Naive thymus-derived CD8-positive, alpha-beta T cell (primary cell): ENCODE measurements around the gene BMP7. TPM values are rescaled to one million over a fixed set of nuclear protein-coding genes. Genes with fewer than 3 reads are reported as not detected.
"Not testable (repeated sequence)": the region's sequence is repeated elsewhere in the genome, so short reads cannot be mapped to it uniquely, and the experiment has no call there.

ENCODE experiments used
- ATAC-seq, 2 donors: fragments of 150-1000 bp; cut with Tn5 transposase in 1 of 2; sonication (Bioruptor Pico), chemical (Tn5 transposase) in 1 of 2; 1 replicate in 1 of 2; 2 replicates in 1 of 2; pipeline ENCODE4 v1.10.0; 2021; ENCODE audit warnings: mild to moderate bottlenecking in 2 of 2, moderate library complexity in 2 of 2
- POLR2A ChIA-PET: fragments of 350-600 bp; sonication (Branson Sonifier 250); formaldehyde crosslinking; loops from one replicate; lab custom pipeline; 2021; ENCODE audit warnings: antibody characterized with exemption; lab: Charles Lee
- DNase-seq, 10 donors: peaks; one replicate each; pipeline versions ENCODE4 v3.0.0 to v3.0.0-alpha.2; 2020 to 2022
- H3K27ac Mint-ChIP-seq, 10 donors: one replicate each; pipeline ENCODE4 v1.8.0; 2020 to 2022; ENCODE audit warnings: mild to moderate bottlenecking in 10 of 10, mixed read lengths in 10 of 10, moderate library complexity in 4 of 10, inconsistent platforms in 1 of 10
- H3K27me3 Mint-ChIP-seq, 5 donors: one replicate each; pipeline ENCODE4 v1.8.0; 2021 to 2022; ENCODE audit warnings: mixed read lengths in 5 of 5
- H3K36me3 Mint-ChIP-seq, 3 donors: one replicate each; pipeline ENCODE4 v1.8.0; 2020 to 2022; ENCODE audit warnings: mixed read lengths in 3 of 3, mild to moderate bottlenecking in 2 of 3, inconsistent platforms in 1 of 3
- H3K4me1 Mint-ChIP-seq, 4 donors: one replicate each; pipeline ENCODE4 v1.8.0; 2021 to 2022; ENCODE audit warnings: mixed read lengths in 4 of 4
- H3K4me3 Mint-ChIP-seq, 10 donors: one replicate each; pipeline ENCODE4 v1.8.0; 2020 to 2022; ENCODE audit warnings: mild to moderate bottlenecking in 10 of 10, mixed read lengths in 10 of 10, moderate library complexity in 6 of 10, inconsistent platforms in 1 of 10
- H3K9me3 Mint-ChIP-seq, 9 donors: one replicate each; pipeline ENCODE4 v1.8.0; 2020 to 2022; ENCODE audit warnings: mixed read lengths in 9 of 9, mild to moderate bottlenecking in 3 of 9, inconsistent platforms in 1 of 9, moderate library complexity in 1 of 9
- polyA plus RNA-seq, 3 donors: library from polyadenylated mRNA; unstranded; fragments of 300-500 nt; fragmentation: Illumina TruSeq; gene quantifications; one replicate each; pipeline ENCODE4 v1.2.3, GENCODE V29; 2021
- total RNA-seq, 8 experiments: library from RNA in 2 of 8; stranded (reverse) in 2 of 8; gene quantifications; one replicate each; pipeline ENCODE4 v1.2.3 and lab custom pipeline; 2021 to 2026

Gene BMP7
- total and polyA plus RNA-seq, 5 experiments from 2014 or later = not detected

DNA sequence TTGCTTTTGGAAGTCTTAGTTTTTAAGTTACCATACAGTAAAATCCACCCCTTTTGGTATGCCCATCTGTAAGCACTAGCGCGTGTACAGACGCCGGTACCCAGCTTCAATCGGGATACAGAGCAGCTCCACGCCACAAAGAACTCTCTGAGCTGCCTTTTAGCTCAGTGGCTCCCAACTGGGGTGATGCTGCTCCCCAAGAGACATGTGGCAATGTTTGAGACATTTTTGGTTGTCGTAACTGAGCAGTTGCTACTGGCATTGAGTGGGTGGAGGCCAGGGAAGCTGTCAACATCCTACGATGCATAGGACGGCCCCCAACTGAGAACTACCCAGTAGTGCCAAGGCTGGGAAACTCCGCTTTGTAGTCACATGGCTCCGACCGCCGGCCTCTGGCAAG, 73.3 kb downstream of the BMP7 start:
- H3K4me3 Mint-ChIP-seq = no peak overlapping the region
- H3K36me3 Mint-ChIP-seq = no peaks in the 10 kb centered on the region
- DNase-seq (peak in 1 of 10 donors; percentile 42), ATAC-seq (no peak)
- no peaks in the 10 kb centered on the region for H3K9me3 Mint-ChIP-seq
- H3K27me3 Mint-ChIP-seq = peaks cover 0 to 16% (median 13%) of the 10 kb centered on the region in 5 donors
- no peak overlapping the region for H3K27ac Mint-ChIP-seq
- POLR2A ChIA-PET = no interaction called here
- H3K4me1 Mint-ChIP-seq = no peaks in the 10 kb centered on the region

DNA sequence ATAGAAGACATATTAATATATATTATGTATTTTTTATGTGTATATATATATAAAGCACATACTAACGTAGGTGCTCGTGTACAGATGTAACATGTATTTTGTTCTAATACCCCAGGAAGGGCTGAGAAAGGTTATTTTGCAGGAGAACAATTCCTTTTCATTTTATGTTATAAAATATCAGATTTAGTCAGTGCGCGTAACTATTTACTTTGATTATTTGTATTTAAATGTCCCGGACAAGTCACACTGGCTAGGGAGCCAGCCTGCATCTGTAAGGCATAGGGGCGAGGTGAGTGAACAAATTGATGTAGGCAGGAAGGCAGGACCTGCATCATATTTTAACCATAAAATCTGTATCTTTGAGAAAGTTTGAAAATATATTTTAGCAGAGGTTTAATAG, 74.1 kb downstream of the BMP7 start:
- Mint-ChIP-seq H3K4me3 (no peak overlapping the region), H3K4me1 (no peaks in the 10 kb centered on the region), H3K36me3 (no peaks in the 10 kb centered on the region), H3K27me3 (peaks cover 0 to 16% (median 10%) of the 10 kb centered on the region in 5 donors), H3K27ac (no peak overlapping the region), H3K9me3 (no peaks in the 10 kb centered on the region)
- POLR2A ChIA-PET = no interaction called here
- DNase-seq (no peak), ATAC-seq (no peak)

DNA sequence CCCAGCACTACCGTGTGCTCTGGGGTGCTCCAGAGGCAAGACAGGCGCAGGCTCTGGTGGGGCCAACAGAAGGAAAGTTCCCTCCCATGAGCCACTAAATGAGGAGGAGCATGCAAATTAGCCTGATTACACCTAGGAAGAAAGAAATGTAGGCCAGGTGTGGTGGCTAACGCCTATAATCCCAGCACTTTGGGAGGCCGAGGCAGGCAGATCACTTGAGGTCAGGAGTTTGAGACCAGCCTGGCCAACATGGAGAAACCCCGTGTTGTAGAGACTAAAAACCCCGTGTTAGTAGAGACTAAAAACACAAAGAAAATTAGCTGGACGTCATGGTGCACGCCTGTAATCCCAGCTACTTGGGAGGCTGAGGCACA, 75.2 kb downstream of the BMP7 start:
- peaks cover 0 to 16% (median 8%) of the 10 kb centered on the region in 5 donors for H3K27me3 Mint-ChIP-seq
- H3K4me3 Mint-ChIP-seq, H3K36me3 Mint-ChIP-seq, H3K4me1 Mint-ChIP-seq, ATAC-seq, H3K9me3 Mint-ChIP-seq, H3K27ac Mint-ChIP-seq, POLR2A ChIA-PET: not testable (repeated sequence)
- peak in 1 of 10 donors; percentile 9 for DNase-seq

DNA sequence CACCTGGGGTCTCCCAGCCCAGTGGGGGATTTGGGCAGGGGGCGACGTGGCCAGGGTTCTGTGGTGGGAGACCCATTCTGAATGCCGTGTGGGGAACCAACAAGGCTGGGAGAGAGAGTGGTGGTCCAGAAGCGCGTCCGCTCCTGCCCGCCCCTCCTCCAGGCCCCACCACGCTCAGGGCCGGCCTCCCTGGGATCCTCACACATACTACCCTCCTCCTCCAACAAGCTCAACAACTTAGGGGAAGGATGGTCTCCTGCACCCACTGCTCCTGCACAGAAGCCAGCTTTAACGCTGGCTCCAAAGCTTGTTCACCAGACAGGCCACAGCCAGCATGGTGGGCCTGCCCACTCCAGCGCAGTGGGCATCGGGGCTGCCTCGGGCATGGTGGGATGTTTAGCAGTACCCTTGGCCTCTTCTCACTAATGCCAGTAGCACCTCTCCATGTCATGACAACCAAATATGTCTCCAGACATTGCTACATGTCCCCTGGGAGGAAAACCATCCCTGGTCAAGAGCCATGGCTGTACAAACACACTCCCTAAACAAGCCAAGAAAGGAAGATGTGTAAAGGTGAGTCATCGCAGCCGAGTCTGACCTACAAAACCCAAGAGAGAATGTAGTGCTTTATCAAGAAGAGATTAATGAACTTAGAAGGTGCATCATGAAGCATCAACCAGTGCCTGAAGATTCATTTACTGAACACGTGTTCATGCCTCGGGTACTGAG, 75.7 kb downstream of the BMP7 start:
- no peaks in the 10 kb centered on the region for H3K9me3 Mint-ChIP-seq
- H3K27me3 Mint-ChIP-seq = peaks cover 0 to 15% (median 6%) of the 10 kb centered on the region in 5 donors
- ATAC-seq (no peak), DNase-seq (no peak)
- H3K36me3 Mint-ChIP-seq = no peaks in the 10 kb centered on the region
- no peak overlapping the region for H3K4me3 Mint-ChIP-seq
- no peaks in the 10 kb centered on the region for H3K4me1 Mint-ChIP-seq
- H3K27ac Mint-ChIP-seq = no peak overlapping the region
- POLR2A ChIA-PET = no interaction called here

DNA sequence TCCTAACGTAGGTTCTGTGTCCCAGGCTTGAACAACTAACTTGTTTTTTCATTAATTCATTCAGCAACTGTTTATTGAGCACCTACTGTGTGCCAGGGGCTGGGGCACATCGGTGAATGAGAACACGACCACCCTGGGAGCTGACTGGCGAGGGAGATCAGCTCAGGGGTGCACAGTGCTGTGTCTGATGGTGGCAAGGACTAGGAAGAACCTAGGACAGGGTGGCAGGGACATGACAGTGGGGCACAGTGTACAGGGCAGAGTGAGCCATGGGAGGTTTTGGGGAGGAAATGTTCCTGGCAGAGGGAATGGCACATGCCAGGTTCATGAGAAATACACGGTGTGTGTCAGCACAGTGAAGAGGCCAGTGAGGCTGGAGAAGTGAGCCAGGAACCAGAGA, 76.7 kb downstream of the BMP7 start:
- DNase-seq (peak in 1 of 10 donors; percentile 21), ATAC-seq (no peak)
- Mint-ChIP-seq H3K27me3 (peaks cover 0 to 9% (median 5%) of the 10 kb centered on the region in 5 donors), H3K9me3 (no peaks in the 10 kb centered on the region), H3K4me1 (no peaks in the 10 kb centered on the region), H3K4me3 (no peak overlapping the region), H3K27ac (peak overlapping the region in 1 of 10 donors; percentile 53), H3K36me3 (no peaks in the 10 kb centered on the region)
- POLR2A ChIA-PET = no interaction called here

DNA sequence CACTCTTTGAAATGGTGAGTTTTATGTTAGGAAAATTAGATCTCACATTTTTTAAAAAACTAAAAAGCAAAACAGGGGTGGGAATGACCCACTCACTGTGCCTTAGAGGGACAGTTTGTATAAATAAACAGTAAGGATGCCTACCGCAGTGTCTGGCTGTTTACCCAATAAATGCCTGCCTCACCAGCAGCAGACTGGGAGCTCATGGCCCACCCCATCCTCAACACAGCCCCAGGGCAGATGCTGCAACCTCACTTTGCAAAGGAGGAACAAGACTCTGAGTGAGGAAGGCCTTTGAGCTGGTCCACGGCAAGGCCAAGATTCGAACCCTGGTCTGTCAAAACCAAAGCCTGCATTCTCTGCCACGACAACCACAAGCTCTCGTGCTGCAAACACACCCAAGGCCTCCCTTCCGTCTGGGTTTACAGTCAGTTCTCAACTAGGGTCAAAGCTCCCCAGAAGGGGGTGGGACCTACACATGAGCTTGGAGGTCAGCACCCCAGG, 77.8 kb downstream of the BMP7 start:
- Mint-ChIP-seq H3K4me3 (no peak overlapping the region), H3K4me1 (no peaks in the 10 kb centered on the region), H3K27me3 (peaks cover 0 to 8% (median 6%) of the 10 kb centered on the region in 5 donors), H3K27ac (no peak overlapping the region), H3K9me3 (peaks cover 0 to 2% (median 0%) of the 10 kb centered on the region in 9 donors), H3K36me3 (no peaks in the 10 kb centered on the region)
- no peak for DNase-seq
- no peak for ATAC-seq
- POLR2A ChIA-PET = no interaction called here

DNA sequence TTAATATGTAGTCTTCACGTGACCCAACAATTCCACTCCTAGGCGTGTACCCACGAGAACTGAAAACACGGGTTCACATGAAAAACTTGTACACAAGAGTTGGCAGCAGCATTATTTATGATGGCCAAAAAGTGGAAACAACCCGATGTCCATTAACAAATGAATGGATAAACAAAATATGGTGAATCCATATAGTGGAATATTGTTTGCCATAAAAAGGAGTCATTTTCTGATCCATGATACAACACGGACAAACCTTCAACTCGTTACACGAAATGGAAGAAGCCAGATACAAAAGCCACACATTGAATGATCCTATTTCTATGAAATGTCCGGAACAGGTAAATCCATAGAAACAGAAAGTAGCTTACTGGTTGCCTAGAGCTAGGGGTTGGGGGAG, 78.4 kb downstream of the BMP7 start:
- Mint-ChIP-seq H3K4me3 (no peak overlapping the region), H3K27me3 (peaks cover 0 to 13% (median 7%) of the 10 kb centered on the region in 5 donors), H3K9me3 (peaks cover 0 to 2% (median 0%) of the 10 kb centered on the region in 9 donors), H3K27ac (no peak overlapping the region), H3K36me3 (no peaks in the 10 kb centered on the region), H3K4me1 (no peaks in the 10 kb centered on the region)
- POLR2A ChIA-PET = no interaction called here
- ATAC-seq (no peak), DNase-seq (no peak)

DNA sequence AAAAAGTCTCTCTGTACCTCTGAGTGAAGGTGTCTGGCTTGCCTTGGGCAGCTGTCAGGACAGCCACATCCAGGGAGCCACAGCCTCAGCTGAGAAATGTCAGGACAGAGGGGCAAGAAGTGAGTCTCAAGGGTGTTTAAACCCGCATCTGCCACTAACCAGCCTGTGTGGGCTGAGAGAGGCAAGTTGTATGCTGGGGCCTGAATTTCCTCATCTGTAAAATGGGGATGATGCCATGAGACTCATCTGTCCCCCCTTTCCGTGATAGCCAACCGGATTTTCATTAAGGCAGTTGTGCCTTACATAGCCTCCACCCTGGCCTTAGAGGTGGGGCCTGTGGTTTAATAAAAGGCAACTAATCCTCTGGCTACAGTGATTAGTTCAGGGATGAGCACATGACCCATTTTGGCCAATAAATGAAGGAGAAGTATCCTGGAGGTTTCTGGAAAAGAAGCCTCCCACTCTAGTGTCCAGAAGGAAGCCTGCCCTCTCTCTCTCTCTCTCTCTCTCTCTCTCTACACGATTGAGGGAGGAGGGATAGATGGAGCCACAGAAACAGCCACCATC, 79.3 kb downstream of the BMP7 start:
- POLR2A ChIA-PET = no interaction called here
- H3K27ac Mint-ChIP-seq = no peak overlapping the region
- no peaks in the 10 kb centered on the region for H3K4me1 Mint-ChIP-seq
- H3K36me3 Mint-ChIP-seq = no peaks in the 10 kb centered on the region
- no peak for ATAC-seq
- no peak for DNase-seq
- H3K9me3 Mint-ChIP-seq = peaks cover 0 to 2% (median 0%) of the 10 kb centered on the region in 9 donors
- H3K4me3 Mint-ChIP-seq = no peak overlapping the region
- peaks cover 0 to 13% (median 7%) of the 10 kb centered on the region in 5 donors for H3K27me3 Mint-ChIP-seq

DNA sequence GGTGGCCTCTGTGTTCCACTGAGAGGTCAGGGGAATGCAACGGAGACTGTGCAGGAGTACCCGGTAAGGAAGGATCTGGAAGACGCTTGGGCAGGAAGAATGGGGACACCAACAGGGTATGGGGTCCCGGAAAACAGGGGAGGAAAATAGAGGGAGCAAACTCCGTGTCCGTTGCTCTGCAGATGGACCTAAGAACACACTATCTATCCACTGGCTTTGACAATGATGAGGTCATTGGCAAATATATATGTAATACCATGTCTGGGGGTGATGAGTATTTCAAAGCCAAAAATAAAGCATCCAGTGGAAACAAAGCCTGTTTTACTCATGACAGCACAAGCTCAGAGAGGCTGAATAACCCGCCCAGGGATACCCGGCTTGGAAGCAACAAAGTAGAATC, 80.2 kb downstream of the BMP7 start:
- no peaks in the 10 kb centered on the region for H3K36me3 Mint-ChIP-seq
- H3K27me3 Mint-ChIP-seq = peaks cover 0 to 21% (median 10%) of the 10 kb centered on the region in 5 donors
- H3K27ac Mint-ChIP-seq = no peak overlapping the region
- no peak for ATAC-seq
- POLR2A ChIA-PET = no interaction called here
- H3K9me3 Mint-ChIP-seq = peaks cover 0 to 2% (median 0%) of the 10 kb centered on the region in 9 donors
- DNase-seq = no peak
- H3K4me3 Mint-ChIP-seq = no peak overlapping the region
- no peaks in the 10 kb centered on the region for H3K4me1 Mint-ChIP-seq

DNA sequence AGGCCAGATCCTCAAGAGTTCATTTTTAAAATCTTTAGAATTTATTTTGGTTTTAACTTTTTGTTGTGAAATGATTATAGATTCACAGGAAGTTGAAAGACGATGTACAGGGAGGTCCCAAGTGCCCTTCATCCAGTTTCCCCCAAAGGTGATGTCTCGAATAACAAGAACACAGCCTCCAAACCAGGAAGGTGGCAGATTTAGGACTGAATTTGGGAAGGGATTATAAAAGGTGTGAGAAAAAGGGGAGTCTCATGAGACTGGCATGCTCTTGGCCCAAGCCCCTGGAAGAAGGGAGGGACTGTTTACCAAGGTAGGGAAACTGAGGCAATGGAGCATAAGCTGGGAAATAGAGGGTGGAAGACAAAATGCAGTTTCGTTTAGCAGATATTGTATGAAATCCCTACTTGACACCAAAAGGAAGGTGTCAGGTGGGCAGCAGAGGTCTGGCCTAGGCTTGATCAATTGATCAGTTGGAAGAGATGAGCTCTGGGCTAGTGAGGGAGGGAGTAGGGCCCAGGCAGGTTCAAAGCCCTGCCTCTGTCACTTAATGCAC, 81.2 kb downstream of the BMP7 start:
- ATAC-seq = no peak
- Mint-ChIP-seq H3K9me3 (peaks cover 0 to 2% (median 0%) of the 10 kb centered on the region in 9 donors), H3K27ac (no peak overlapping the region), H3K4me3 (no peak overlapping the region), H3K4me1 (no peaks in the 10 kb centered on the region), H3K27me3 (peaks cover 2 to 25% (median 12%) of the 10 kb centered on the region in 5 donors), H3K36me3 (no peaks in the 10 kb centered on the region)
- POLR2A ChIA-PET = no interaction called here
- no peak for DNase-seq

DNA sequence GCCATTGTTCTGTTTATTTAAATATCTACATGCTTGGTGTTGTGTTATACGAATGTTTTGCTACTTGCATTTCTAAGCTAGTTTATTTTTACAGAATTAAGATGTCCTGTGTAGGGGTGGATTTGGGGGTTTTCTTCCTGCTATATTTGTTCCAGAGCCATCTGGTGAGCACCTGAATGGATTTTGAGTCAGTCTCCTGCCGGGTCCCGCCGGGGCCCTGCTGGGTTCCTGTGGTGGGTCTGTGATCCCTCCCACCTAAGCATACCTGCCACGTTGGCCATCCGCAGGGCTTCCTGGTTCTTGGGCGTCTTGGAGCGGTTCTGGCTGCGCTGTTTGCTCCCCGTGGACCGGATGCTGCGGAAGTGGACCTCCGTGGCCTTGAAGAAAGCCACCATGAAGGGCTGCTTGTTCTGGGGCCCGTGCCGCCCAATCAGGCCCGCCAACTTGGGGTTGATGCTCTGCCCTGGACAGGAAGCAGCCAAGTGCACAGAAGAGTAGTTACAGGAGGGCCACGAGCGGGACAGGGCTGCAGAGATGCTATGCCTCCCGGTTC, 82.9 kb downstream of the BMP7 start:
- ATAC-seq (no peak), DNase-seq (no peak)
- Mint-ChIP-seq H3K9me3 (peaks cover 0 to 2% (median 0%) of the 10 kb centered on the region in 9 donors), H3K27me3 (peaks cover 2 to 33% (median 16%) of the 10 kb centered on the region in 5 donors), H3K4me3 (no peak overlapping the region), H3K27ac (no peak overlapping the region), H3K4me1 (peaks cover 0 to 2% (median 0%) of the 10 kb centered on the region in 4 donors), H3K36me3 (no peaks in the 10 kb centered on the region)
- POLR2A ChIA-PET = no interaction called here

DNA sequence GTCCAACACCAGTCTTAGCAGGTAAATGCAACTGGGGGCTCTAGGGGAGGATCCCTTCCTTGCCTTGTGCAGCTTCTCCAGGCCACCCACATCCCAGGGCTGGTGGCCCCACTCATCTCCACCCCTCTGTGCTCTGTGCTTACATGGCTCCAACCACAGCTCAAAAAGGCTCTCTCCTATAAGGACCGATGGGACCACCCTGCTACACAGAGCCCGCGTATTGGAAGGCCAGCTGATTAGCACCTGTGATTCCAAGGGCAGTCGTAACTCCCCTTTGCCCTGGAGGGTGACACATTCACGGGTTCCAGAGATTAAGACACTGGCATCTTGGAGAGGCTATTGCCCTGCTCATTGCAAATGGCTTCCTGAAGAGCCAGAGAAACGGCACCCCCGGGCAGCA, 84.8 kb downstream of the BMP7 start:
- Mint-ChIP-seq H3K4me3 (no peak overlapping the region), H3K36me3 (no peaks in the 10 kb centered on the region)
- POLR2A ChIA-PET = no interaction called here

DNA sequence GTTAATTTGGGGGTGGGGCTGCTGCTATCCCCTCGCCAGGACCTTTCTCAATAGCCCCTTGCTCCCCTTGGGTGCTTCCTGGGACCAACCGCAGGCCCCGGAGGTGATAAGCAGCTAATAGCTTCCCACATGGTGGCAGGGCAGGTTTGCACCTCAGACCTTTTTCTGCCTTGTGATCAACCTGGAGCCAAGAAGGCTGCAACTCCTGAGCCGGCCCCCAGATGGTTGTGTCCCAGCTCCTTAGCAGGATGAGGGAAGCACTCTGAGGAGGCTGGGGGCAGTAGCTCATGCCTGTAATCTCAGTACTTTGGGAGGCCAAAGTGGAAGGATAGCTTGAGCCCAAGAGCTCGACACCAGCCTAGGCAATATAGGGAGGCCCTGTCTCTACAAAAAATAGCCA, 85.5 kb downstream of the BMP7 start:
- peaks cover 0 to 2% (median 0%) of the 10 kb centered on the region in 9 donors for H3K9me3 Mint-ChIP-seq
- peaks cover 0 to 7% (median 3%) of the 10 kb centered on the region in 4 donors for H3K4me1 Mint-ChIP-seq
- ATAC-seq = no peak
- POLR2A ChIA-PET = no interaction called here
- H3K36me3 Mint-ChIP-seq = no peaks in the 10 kb centered on the region
- H3K4me3 Mint-ChIP-seq = no peak overlapping the region
- H3K27me3 Mint-ChIP-seq = peaks cover 10 to 59% (median 26%) of the 10 kb centered on the region in 5 donors
- DNase-seq = no peak
- no peak overlapping the region for H3K27ac Mint-ChIP-seq

More for the DNA sequence above, 84.8 kb downstream of the BMP7 start:
- peaks cover 10 to 52% (median 27%) of the 10 kb centered on the region in 5 donors for H3K27me3 Mint-ChIP-seq
- ATAC-seq = no peak
- DNase-seq = peak in 1 of 10 donors; percentile 45
- no peak overlapping the region for H3K27ac Mint-ChIP-seq
- peaks cover 0 to 2% (median 0%) of the 10 kb centered on the region in 9 donors for H3K9me3 Mint-ChIP-seq
- H3K4me1 Mint-ChIP-seq = peaks cover 0 to 7% (median 3%) of the 10 kb centered on the region in 4 donors
